Smooth muscle cell (in vitro differentiated cells): Measurements from ENCODE around the gene VAV2. TPM values are rescaled to one million over a fixed set of nuclear protein-coding genes. Genes with fewer than 3 reads are reported as not detected.

Source experiments
- DNase-seq: peaks from one replicate; lab custom pipeline; 2025; ENCODE audit not compliant: unreplicated experiment; lab: John Stamatoyannopoulos, UW
- H2AFZ ChIP-seq: fragments of 200-600 bp; sonication (generic); 2 replicates; pipeline ENCODE4 v1.6.0; 2016; ENCODE audit warnings: antibody characterized with exemption, low read depth, mild to moderate bottlenecking
- H3F3A ChIP-seq: fragments of 200-600 bp; sonication (generic); 2 replicates; pipeline ENCODE4 v1.6.0; 2017; ENCODE audit warnings: antibody characterized with exemption, low read depth
- H3K27ac ChIP-seq: fragments of 200-600 bp; sonication (generic); 2 replicates; pipeline ENCODE4 v1.5.1; 2016; ENCODE audit warnings: low read depth, mild to moderate bottlenecking
- H3K27me3 ChIP-seq: fragments of 200-600 bp; sonication (generic); 2 replicates; pipeline ENCODE4 v1.6.1; 2016; ENCODE audit warnings: low read depth, mild to moderate bottlenecking
- H3K36me3 ChIP-seq: fragments of 200-600 bp; sonication (generic); 2 replicates; pipeline ENCODE4 v1.5.1; 2016; ENCODE audit warnings: low read depth
- H3K4me1 ChIP-seq: fragments of 200-600 bp; sonication (generic); 2 replicates; pipeline ENCODE4 v1.5.1; 2016; ENCODE audit warnings: low read depth
- H3K4me2 ChIP-seq: fragments of 200-600 bp; sonication (generic); 2 replicates; pipeline ENCODE4 v1.6.0; 2016; ENCODE audit warnings: mild to moderate bottlenecking
- H3K4me3 ChIP-seq: fragments of 200-600 bp; sonication (generic); 2 replicates; pipeline ENCODE4 v1.5.1; 2016; ENCODE audit warnings: mild to moderate bottlenecking
- H3K79me2 ChIP-seq: fragments of 200-600 bp; sonication (generic); 2 replicates; pipeline ENCODE4 v1.6.0; 2016; ENCODE audit warnings: low read depth, mild to moderate bottlenecking
- H3K9ac ChIP-seq: fragments of 200-600 bp; sonication (generic); 2 replicates; pipeline ENCODE4 v1.6.0; 2016; ENCODE audit warnings: low read depth
- H3K9me3 ChIP-seq: fragments of 200-600 bp; sonication (generic); replicated peaks from 2 replicates; pipeline ENCODE4 v1.5.1; 2016; ENCODE audit warnings: low read depth
- H4K20me1 ChIP-seq: fragments of 200-600 bp; sonication (generic); 2 replicates; pipeline ENCODE4 v1.6.0; 2016; ENCODE audit warnings: low read depth
- CTCF ChIP-seq: fragments of 200-600 bp; sonication (generic); IDR thresholded peaks from 2 replicates; pipeline ENCODE4 v1.5.1; 2017; ENCODE audit warnings: borderline replicate concordance, mild to moderate bottlenecking, antibody characterized with exemption; ENCODE audit not compliant: insufficient read depth, poor library complexity, severe bottlenecking
- WGBS: methylation state at CpG from one replicate; pipeline ENCODE4 v1.1.7; 2016; ENCODE audit warnings: low lambda C conversion rate; 5-methylcytosine and 5-hydroxymethylcytosine counted together
- polyA plus RNA-seq: library from polyadenylated mRNA; unstranded; fragments of >200 nt; fragmentation: Nextera tagmentation; extraction: Ambion mirVana; gene quantifications from 2 replicates; pipeline ENCODE4 v1.2.1, GENCODE V29; 2016
- total RNA-seq: library from RNA; depleted of rRNA; stranded (reverse); fragments of >200 nt; gene quantifications from 2 replicates; pipeline ENCODE4 v1.2.3, GENCODE V29; 2014

Gene VAV2
- total and polyA plus RNA-seq, 2 experiments from 2014 or later, result 26.2 to 35.3 TPM

GRCh38 chr9:133968428-133968827, 23.7 kb downstream of the VAV2 start:
- Histone ChIP-seq H3K4me3 (no peak overlapping the region), H3K36me3 (no peaks in the 10 kb centered on the region), H3K9ac (no peak overlapping the region), H3F3A (no peaks in the 10 kb centered on the region), H3K79me2 (peaks cover 99% of the 10 kb centered on the region), H2AFZ (no peak overlapping the region), H3K9me3 (peaks cover 6% of the 10 kb centered on the region), H3K4me1 (peaks cover 10% of the 10 kb centered on the region), H3K27me3 (no peaks in the 10 kb centered on the region), H3K4me2 (no peak overlapping the region), H4K20me1 (peaks cover 100% of the 10 kb centered on the region), H3K27ac (no peak overlapping the region)
- no peak for DNase-seq
- no peak for TF ChIP-seq CTCF
- 94% methylated on average over 12 of the region's 12 CpGs for WGBS

GRCh38 chr9:133967024-133967741, 24.9 kb downstream of the VAV2 start:
- Histone ChIP-seq H3K27me3 (no peaks in the 10 kb centered on the region), H4K20me1 (peaks cover 100% of the 10 kb centered on the region), H3K4me1 (peaks cover 10% of the 10 kb centered on the region), H3K4me3 (no peak overlapping the region), H3K27ac (no peak overlapping the region), H3F3A (no peaks in the 10 kb centered on the region), H3K9ac (no peak overlapping the region), H3K36me3 (no peaks in the 10 kb centered on the region), H3K9me3 (peaks cover 6% of the 10 kb centered on the region), H3K4me2 (no peak overlapping the region), H3K79me2 (peaks cover 99% of the 10 kb centered on the region), H2AFZ (no peak overlapping the region)
- no peak for DNase-seq
- WGBS, result 73% methylated on average over 7 of the region's 7 CpGs
- TF ChIP-seq CTCF, result no peak

- 100% methylated on average over 2 of the region's 2 CpGs for WGBS
- H3K9me3 ChIP-seq, result peaks cover 6% of the 10 kb centered on the region
- peaks cover 12% of the 10 kb centered on the region for H3K4me1 ChIP-seq
- peaks cover 99% of the 10 kb centered on the region for H3K79me2 ChIP-seq
- no peak overlapping the region for H3K4me3 ChIP-seq
- no peak overlapping the region for H3K27ac ChIP-seq
- H4K20me1 ChIP-seq, result peaks cover 100% of the 10 kb centered on the region
- no peak overlapping the region for H3K4me2 ChIP-seq
- peaks cover under 1% of the 10 kb centered on the region for H3F3A ChIP-seq
- H3K36me3 ChIP-seq, result no peaks in the 10 kb centered on the region
- no peak for DNase-seq
- no peak overlapping the region for H2AFZ ChIP-seq
- no peak overlapping the region for H3K9ac ChIP-seq
- TF ChIP-seq CTCF, result no peak
- no peaks in the 10 kb centered on the region for H3K27me3 ChIP-seq
These were observed 27.7 kb downstream of the VAV2 start for GRCh38 chr9:133964463-133964862.

GRCh38 chr9:133963166-133963565, 29.0 kb downstream of the VAV2 start:
- H3K79me2 ChIP-seq, result peaks cover 96% of the 10 kb centered on the region

More at GRCh38 chr9:133963166-133963565, 29.0 kb downstream of the VAV2 start:
- no peak overlapping the region for H3K27ac ChIP-seq
- H2AFZ ChIP-seq, result no peak overlapping the region
- no peaks in the 10 kb centered on the region for H3K36me3 ChIP-seq
- H3K4me2 ChIP-seq, result no peak overlapping the region
- TF ChIP-seq CTCF, result no peak
- H3K9me3 ChIP-seq, result peaks cover 6% of the 10 kb centered on the region
- 96% methylated on average over 10 of the region's 10 CpGs for WGBS
- peaks cover 12% of the 10 kb centered on the region for H3K4me1 ChIP-seq
- DNase-seq, result no peak
- peaks cover 100% of the 10 kb centered on the region for H4K20me1 ChIP-seq
- H3K9ac ChIP-seq, result no peak overlapping the region
- H3F3A ChIP-seq, result peaks cover 3% of the 10 kb centered on the region
- no peaks in the 10 kb centered on the region for H3K27me3 ChIP-seq
- H3K4me3 ChIP-seq, result no peak overlapping the region
